Natural killer cell (primary cell): ENCODE data around the gene NPC1. TPM values are rescaled to one million over a fixed set of nuclear protein-coding genes. Genes with fewer than 3 reads are reported as not detected.

ENCODE experiments used
- ATAC-seq, 3 donors: fragments of 150-1000 bp in 2 of 3; fragments of 200-7000 bp in 1 of 3; cut with Tn5 transposase; 1 replicate in 1 of 3; 2 replicates in 2 of 3; pipeline ENCODE4 v1.10.0; 2021; ENCODE audit warnings: mild to moderate bottlenecking in 2 of 3, moderate library complexity in 2 of 3
- DNase-seq, 2 donors: peaks; one replicate each; pipeline versions ENCODE4 v3.0.0 to v3.0.0-alpha.2; 2013 to 2021; ENCODE audit warnings: mixed read lengths in 1 of 2
- H3K27ac ChIP-seq: one replicate; pipeline ENCODE4 v1.5.1; 2013; ENCODE audit warnings: mild to moderate bottlenecking, low read length
- H3K27me3 ChIP-seq: one replicate; pipeline ENCODE4 v1.6.1; 2013; ENCODE audit warnings: low read length; ENCODE audit not compliant: control insufficient read depth, insufficient read depth
- H3K36me3 ChIP-seq: one replicate; pipeline ENCODE4 v1.6.1; 2013; ENCODE audit warnings: low read length; ENCODE audit not compliant: control insufficient read depth, insufficient read depth
- H3K4me1 ChIP-seq: one replicate; pipeline ENCODE4 v1.6.1; 2013; ENCODE audit warnings: low read length; ENCODE audit not compliant: control insufficient read depth, insufficient read depth
- H3K4me3 ChIP-seq: one replicate; pipeline ENCODE4 v1.5.1; 2013; ENCODE audit warnings: low read length
- H3K9me3 ChIP-seq: one replicate; pipeline ENCODE4 v1.6.1; 2013; ENCODE audit warnings: low read length; ENCODE audit not compliant: control insufficient read depth, insufficient read depth
- H3K27ac Mint-ChIP-seq, 2 donors: one replicate each; pipeline ENCODE4 v1.8.0; 2022; ENCODE audit warnings: mild to moderate bottlenecking in 2 of 2, mixed read lengths in 2 of 2, moderate library complexity in 1 of 2
- H3K27me3 Mint-ChIP-seq, 2 donors: one replicate each; pipeline ENCODE4 v1.8.0; 2022; ENCODE audit warnings: low read depth in 2 of 2, mixed read lengths in 2 of 2
- H3K36me3 Mint-ChIP-seq: one replicate; pipeline ENCODE4 v1.8.0; 2022; ENCODE audit warnings: mixed read lengths
- H3K4me1 Mint-ChIP-seq, 2 donors: one replicate each; pipeline ENCODE4 v1.8.0; 2022; ENCODE audit warnings: mixed read lengths in 2 of 2
- H3K4me3 Mint-ChIP-seq: one replicate; pipeline ENCODE4 v1.8.0; 2022; ENCODE audit warnings: mild to moderate bottlenecking, moderate library complexity, mixed read lengths
- H3K9me3 Mint-ChIP-seq, 2 donors: one replicate each; pipeline ENCODE4 v1.8.0; 2022; ENCODE audit warnings: mixed read lengths in 2 of 2
- CTCF ChIP-seq: fragments of 200-600 bp; IDR thresholded peaks from one replicate; pipeline ENCODE4 v1.8.0; 2022; ENCODE audit warnings: antibody characterized with exemption
- WGBS: methylation state at CpG from one replicate; pipeline ENCODE4 v1.1.7; 2013; ENCODE audit warnings: missing lambda C conversion rate; ENCODE audit not compliant: insufficient coverage; 5-methylcytosine and 5-hydroxymethylcytosine counted together
- intact Hi-C: fragments of 100-400 bp; cut with micrococcal nuclease; formaldehyde crosslinking; loops from one replicate; pipeline ENCODE4 v1.14.2; 2022
- total RNA-seq, 4 donors: library from RNA; stranded (reverse); fragments of 120-200 nt in 1 of 4; gene quantifications; one replicate each; pipeline versions ENCODE4 v1.2.3 to v1.2.4, GENCODE V29; 2013 to 2022

The NPC1 gene
- total RNA-seq, 3 donors from 2014 or later (not counting 1 experiment from before 2014, with no cell fraction given) = 143 to 203 (median 173) TPM

DNA sequence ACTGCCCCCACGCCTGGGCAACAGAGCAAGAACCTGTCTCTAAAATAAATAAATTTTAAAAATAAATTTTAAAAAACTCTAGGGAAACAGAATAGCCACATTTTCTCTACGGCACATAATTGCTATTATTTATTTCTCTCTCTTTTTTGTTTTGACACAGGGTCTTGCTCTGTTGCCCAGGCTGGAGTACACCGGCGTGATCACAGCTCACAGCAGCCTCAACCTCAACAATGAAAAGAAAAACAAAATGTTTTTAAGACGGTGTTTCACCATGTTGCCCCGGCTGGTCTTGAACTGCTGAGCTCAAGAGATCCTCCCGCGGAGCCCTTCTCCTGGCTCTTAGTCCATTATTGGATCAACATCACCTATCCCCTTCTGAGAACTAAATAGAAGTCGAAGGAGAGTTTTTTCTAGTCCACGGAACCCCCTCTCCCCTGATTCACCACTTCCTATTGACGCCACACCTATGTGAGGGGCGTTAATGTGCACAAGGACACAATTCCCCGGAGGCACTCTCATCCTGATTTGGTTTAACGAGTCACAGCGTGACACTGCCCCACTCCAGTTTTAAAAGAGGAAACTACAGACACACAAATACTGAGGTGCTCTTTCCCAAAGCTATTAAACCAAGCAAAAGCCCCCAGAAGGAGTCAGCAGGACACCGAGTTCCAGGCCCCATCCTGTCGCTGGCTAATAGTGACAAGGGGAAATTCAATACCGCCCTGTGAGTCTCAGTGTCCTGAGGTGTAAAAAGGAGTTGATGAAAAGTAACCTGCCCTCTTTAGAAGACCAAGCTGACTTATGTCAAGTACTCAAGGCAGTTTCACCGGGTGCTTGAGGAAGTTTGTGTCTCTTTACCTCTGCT is 1.1 kb downstream of the NPC1 start:
- 15% methylated on average over 15 of the region's 19 CpGs for WGBS
- Mint-ChIP-seq H3K4me1 (peaks cover 53 to 60% of the 10 kb centered on the region in 2 donors), H3K27me3 (no peaks in the 10 kb centered on the region), H3K4me3 (peak overlapping the region; percentile 96), H3K36me3 (no peaks in the 10 kb centered on the region), H3K9me3 (no peaks in the 10 kb centered on the region), H3K27ac (peak overlapping the region; percentile 81 to 94)
- no peaks in the 10 kb centered on the region for H3K27me3 ChIP-seq
- H3K27ac ChIP-seq = peak overlapping the region; percentile 100
- no peaks in the 10 kb centered on the region for H3K9me3 ChIP-seq
- ATAC-seq (peak in 1 of 3 donors; percentile 8), DNase-seq (peak in 1 of 2 donors; percentile 54)
- peak overlapping the region; percentile 99 for H3K4me3 ChIP-seq
- H3K36me3 ChIP-seq = peaks cover 7% of the 10 kb centered on the region
- H3K4me1 ChIP-seq = peaks cover 42% of the 10 kb centered on the region
- intact Hi-C loops = loop anchor here (1.0 to 5.0 kb wide), 3 partner anchors 11 to 653 kb away; partner anchors contain the start of gene RBBP8
- no peak for TF ChIP-seq CTCF

GRCh38 chr18:23584019-23584983 is 2.0 kb downstream of the NPC1 start:
- no peak for TF ChIP-seq CTCF
- peak overlapping the region; percentile 99 for H3K4me3 ChIP-seq
- H3K36me3 Mint-ChIP-seq = no peaks in the 10 kb centered on the region
- ATAC-seq (no peak), DNase-seq (no peak)
- H3K27me3 ChIP-seq = no peaks in the 10 kb centered on the region
- peak overlapping the region; percentile 100 for H3K27ac ChIP-seq
- H3K4me3 Mint-ChIP-seq = peak overlapping the region; percentile 96
- H3K27me3 Mint-ChIP-seq = no peaks in the 10 kb centered on the region
- H3K4me1 Mint-ChIP-seq = peaks cover 60 to 69% of the 10 kb centered on the region in 2 donors
- intact Hi-C loops = loop anchor here (2.0 kb wide), 1 partner anchor 14 kb away; no protein-coding TSS in a partner anchor
- peak overlapping the region; percentile 81 to 94 for H3K27ac Mint-ChIP-seq
- H3K36me3 ChIP-seq = peaks cover 7% of the 10 kb centered on the region
- no peaks in the 10 kb centered on the region for H3K9me3 Mint-ChIP-seq
- H3K9me3 ChIP-seq = no peaks in the 10 kb centered on the region
- H3K4me1 ChIP-seq = peaks cover 48% of the 10 kb centered on the region
- WGBS = 93% methylated on average over 10 of the region's 13 CpGs

- Histone ChIP-seq H3K27me3 (no peaks in the 10 kb centered on the region), H3K27ac (no peak overlapping the region), H3K4me3 (no peak overlapping the region), H3K4me1 (peaks cover 56% of the 10 kb centered on the region), H3K9me3 (no peaks in the 10 kb centered on the region), H3K36me3 (peaks cover 7% of the 10 kb centered on the region)
- intact Hi-C loops = no loop called here
- 94% methylated on average over 4 of the region's 5 CpGs for WGBS
- no peak for ATAC-seq
- H3K4me3 Mint-ChIP-seq = peak overlapping the region; percentile 96
- H3K27me3 Mint-ChIP-seq = no peaks in the 10 kb centered on the region
- H3K4me1 Mint-ChIP-seq = peaks cover 71 to 80% of the 10 kb centered on the region in 2 donors
- TF ChIP-seq CTCF = no peak
- H3K36me3 Mint-ChIP-seq = no peaks in the 10 kb centered on the region
- no peak for DNase-seq
- peak overlapping the region; percentile 81 to 94 for H3K27ac Mint-ChIP-seq
- H3K9me3 Mint-ChIP-seq = no peaks in the 10 kb centered on the region
These were observed 3.0 kb downstream of the NPC1 start for GRCh38 chr18:23583071-23583865.
